ENCODE data around the gene ALDH9A1. TPM values are rescaled to one million over a fixed set of nuclear protein-coding genes. Genes with fewer than 3 reads are reported as not detected.
A peak's percentile ranks its signal among the peaks of the same experiment; 100 is the strongest.
"Not testable (repeated sequence)": the region's sequence is repeated elsewhere in the genome, so short reads cannot be mapped to it uniquely, and the experiment has no call there.

The ALDH9A1 gene
- total RNA-seq, 6 experiments from 2014 or later, result 69.7 to 139 (median 93.8) TPM

- Histone ChIP-seq H3K4me3 (no peak overlapping the region), H3K4me1 (peaks cover 0 to 56% (median 17%) of the 10 kb centered on the region in 4 donors), H3K36me3 (no peaks in the 10 kb centered on the region), H3K9me3 (no peaks in the 10 kb centered on the region), H3K27me3 (no peaks in the 10 kb centered on the region), H3K27ac (no peak overlapping the region)
- WGBS (ENCODE audit: insufficient coverage, low coverage, low lambda C conversion rate, missing lambda C conversion rate), result 47% methylated on average over 2 of the region's 2 CpGs
- TF ChIP-seq POLR2A (IDR thresholded peaks at IDR 0.05), result no peak
- TF ChIP-seq, protein P1, sequence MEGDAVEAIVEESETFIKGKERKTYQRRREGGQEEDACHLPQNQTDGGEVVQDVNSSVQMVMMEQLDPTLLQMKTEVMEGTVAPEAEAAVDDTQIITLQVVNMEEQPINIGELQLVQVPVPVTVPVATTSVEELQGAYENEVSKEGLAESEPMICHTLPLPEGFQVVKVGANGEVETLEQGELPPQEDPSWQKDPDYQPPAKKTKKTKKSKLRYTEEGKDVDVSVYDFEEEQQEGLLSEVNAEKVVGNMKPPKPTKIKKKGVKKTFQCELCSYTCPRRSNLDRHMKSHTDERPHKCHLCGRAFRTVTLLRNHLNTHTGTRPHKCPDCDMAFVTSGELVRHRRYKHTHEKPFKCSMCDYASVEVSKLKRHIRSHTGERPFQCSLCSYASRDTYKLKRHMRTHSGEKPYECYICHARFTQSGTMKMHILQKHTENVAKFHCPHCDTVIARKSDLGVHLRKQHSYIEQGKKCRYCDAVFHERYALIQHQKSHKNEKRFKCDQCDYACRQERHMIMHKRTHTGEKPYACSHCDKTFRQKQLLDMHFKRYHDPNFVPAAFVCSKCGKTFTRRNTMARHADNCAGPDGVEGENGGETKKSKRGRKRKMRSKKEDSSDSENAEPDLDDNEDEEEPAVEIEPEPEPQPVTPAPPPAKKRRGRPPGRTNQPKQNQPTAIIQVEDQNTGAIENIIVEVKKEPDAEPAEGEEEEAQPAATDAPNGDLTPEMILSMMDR (IDR thresholded peaks at IDR 0.05), result no peak
- intact Hi-C loops (cut with DNase I), result no loop called here
- ATAC-seq (no peak), DNase-seq (no peak)
These were observed 57.0 kb downstream of the ALDH9A1 start for GRCh38 chr1:165641231-165641987.

- DNase-seq (no peak), ATAC-seq (no peak)
- WGBS (ENCODE audit: insufficient coverage, low coverage, low lambda C conversion rate, missing lambda C conversion rate), result 71% methylated on average over 1 of the region's 1 CpG
- Histone ChIP-seq H3K36me3 (no peaks in the 10 kb centered on the region), H3K27me3 (no peaks in the 10 kb centered on the region), H3K27ac (no peak overlapping the region), H3K9me3 (no peaks in the 10 kb centered on the region), H3K4me1 (peaks cover 0 to 56% (median 17%) of the 10 kb centered on the region in 4 donors), H3K4me3 (no peak overlapping the region)
- intact Hi-C loops (cut with DNase I), result no loop called here
- TF ChIP-seq, protein P1 (IDR thresholded peaks at IDR 0.05), result no peak
- no peak for TF ChIP-seq POLR2A (IDR thresholded peaks at IDR 0.05)
These were observed 58.3 kb downstream of the ALDH9A1 start for GRCh38 chr1:165639821-165640623.

- intact Hi-C loops (cut with DNase I); H3K4me3 ChIP-seq; H3K9me3 ChIP-seq; H3K27me3 ChIP-seq; DNase-seq; H3K36me3 ChIP-seq: not testable (repeated sequence)
- Histone ChIP-seq H3K27ac (peak overlapping the region; percentile 47 to 89 (median 69)), H3K4me1 (peaks cover 0 to 65% (median 23%) of the 10 kb centered on the region in 4 donors)
- WGBS (ENCODE audit: insufficient coverage, low coverage, low lambda C conversion rate, missing lambda C conversion rate), result 58% methylated on average over 6 of the region's 7 CpGs
- peak; percentile 8 to 65 (median 58) for ATAC-seq
These were observed 60.2 kb downstream of the ALDH9A1 start for GRCh38 chr1:165638211-165638610.

GRCh38 chr1:165637427-165637826, 60.9 kb downstream of the ALDH9A1 start:
- WGBS (ENCODE audit: insufficient coverage, low coverage, low lambda C conversion rate, missing lambda C conversion rate), result 0% methylated on average over 1 of the region's 1 CpG
- intact Hi-C loops (cut with DNase I), result no loop called here
- Histone ChIP-seq H3K27ac (peak overlapping the region; percentile 47 to 89 (median 69)), H3K4me3 (no peak overlapping the region), H3K9me3 (no peaks in the 10 kb centered on the region), H3K36me3 (no peaks in the 10 kb centered on the region), H3K4me1 (peaks cover 0 to 72% (median 27%) of the 10 kb centered on the region in 4 donors), H3K27me3 (no peaks in the 10 kb centered on the region)
- peak in 1 of 3 donors; percentile 77 for DNase-seq
- TF ChIP-seq, protein P1 (IDR thresholded peaks at IDR 0.05), result no peak
- TF ChIP-seq POLR2A (IDR thresholded peaks at IDR 0.05), result peak; percentile 30
- peak; percentile 83 to 94 (median 85) for ATAC-seq

DNA sequence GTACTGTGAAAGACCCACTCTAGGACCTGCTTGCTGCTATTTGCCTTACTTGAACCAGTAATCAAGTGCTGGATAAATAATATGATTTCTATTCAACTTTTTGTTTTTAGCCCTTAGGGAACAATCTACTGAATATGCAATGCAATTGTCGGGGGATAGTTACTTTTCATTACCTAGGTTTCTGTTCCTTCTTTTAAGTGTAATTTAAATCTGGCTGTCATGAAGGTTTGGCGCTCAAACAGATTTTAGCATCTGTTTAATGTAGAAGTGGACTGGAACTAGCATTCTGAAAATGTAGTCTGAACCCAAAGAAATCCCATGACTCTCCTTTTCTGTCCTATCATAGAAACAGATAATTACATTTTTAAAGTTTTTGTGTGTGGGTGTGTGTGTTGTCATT, 62.5 kb downstream of the ALDH9A1 start:
- ATAC-seq (no peak), DNase-seq (no peak)
- intact Hi-C loops (cut with DNase I), result no loop called here
- Histone ChIP-seq H3K36me3 (no peaks in the 10 kb centered on the region), H3K9me3 (no peaks in the 10 kb centered on the region), H3K27ac (peak overlapping the region in 1 of 3 donors; percentile 21), H3K27me3 (no peaks in the 10 kb centered on the region), H3K4me3 (no peak overlapping the region), H3K4me1 (peaks cover 0 to 60% (median 30%) of the 10 kb centered on the region in 4 donors)
- 40% methylated on average over 2 of the region's 2 CpGs for whole genome bisulfite sequencing (ENCODE audit: insufficient coverage, low coverage, low lambda C conversion rate, missing lambda C conversion rate)
- TF ChIP-seq, protein P1 (IDR thresholded peaks at IDR 0.05), result no peak
- no peak for TF ChIP-seq POLR2A (IDR thresholded peaks at IDR 0.05)
